Activated CD8-positive, alpha-beta T cell treated with anti-CD3 and anti-CD28 coated beads for 36 hours (primary cell): ENCODE data around the gene TFR2. TPM values are rescaled to one million over a fixed set of nuclear protein-coding genes. Genes with fewer than 3 reads are reported as not detected.
A peak's percentile ranks its signal among the peaks of the same experiment; 100 is the strongest.

Experiments used
- ATAC-seq: fragments of 200-7000 bp; cut with Tn5 transposase; one replicate; pipeline ENCODE4 v1.10.0; 2021; ENCODE audit warnings: mild to moderate bottlenecking, moderate library complexity
- CTCF ChIA-PET: fragments of 350-600 bp; sonication (Branson Sonifier 250); formaldehyde crosslinking; loops from one replicate; lab custom pipeline; 2021; ENCODE audit warnings: antibody characterized with exemption; lab: Charles Lee
- POLR2A ChIA-PET: fragments of 350-600 bp; sonication (Branson Sonifier 250); formaldehyde crosslinking; loops from one replicate; lab custom pipeline; 2021; ENCODE audit warnings: antibody characterized with exemption; lab: Charles Lee
- DNase-seq: peaks from one replicate; pipeline ENCODE4 v3.0.0-alpha.2; 2020
- H3K27ac Mint-ChIP-seq: one replicate; pipeline ENCODE4 v1.8.0; 2021; ENCODE audit warnings: mild to moderate bottlenecking, mixed read lengths
- H3K27me3 Mint-ChIP-seq: one replicate; pipeline ENCODE4 v1.8.0; 2021; ENCODE audit warnings: mixed read lengths
- H3K36me3 Mint-ChIP-seq: one replicate; pipeline ENCODE4 v1.8.0; 2021; ENCODE audit warnings: low read depth, mixed read lengths
- H3K4me1 Mint-ChIP-seq: one replicate; pipeline ENCODE4 v1.8.0; 2021; ENCODE audit warnings: low read depth, mixed read lengths
- H3K4me3 Mint-ChIP-seq: one replicate; pipeline ENCODE4 v1.8.0; 2021; ENCODE audit warnings: mild to moderate bottlenecking, moderate library complexity, mixed read lengths
- H3K9me3 Mint-ChIP-seq: one replicate; pipeline ENCODE4 v1.8.0; 2021; ENCODE audit warnings: mixed read lengths
- CTCF ChIP-seq: fragments of 200-600 bp; IDR thresholded peaks from one replicate; pipeline ENCODE4 v1.8.0; 2022; ENCODE audit warnings: antibody characterized with exemption, mild to moderate bottlenecking
- intact Hi-C: fragments of 100-400 bp; cut with micrococcal nuclease; formaldehyde crosslinking; loops from one replicate; pipeline ENCODE4 v1.10.0; 2022
- total RNA-seq, 2 experiments: library from RNA; stranded (reverse); gene quantifications; one replicate each; pipeline ENCODE4 v1.2.3, GENCODE V29; 2021

Gene TFR2
- total RNA-seq, result 10 to 100 TPM; 11.3 to 11.9 TPM

- intact Hi-C loops, result no loop called here
- Mint-ChIP-seq H3K27ac (no peak within 1 kb of the TSS), H3K9me3 (no peaks in the 10 kb centered on the region), H3K4me3 (no peak within 1 kb of the TSS), H3K36me3 (no peaks in the 10 kb centered on the region), H3K4me1 (no peaks in the 10 kb centered on the region), H3K27me3 (no peaks in the 10 kb centered on the region)
- POLR2A ChIA-PET, result interaction anchor here (0.9 kb wide), 1 partner anchor 9 kb away, joined by 3 read pairs; no protein-coding TSS in a partner anchor
- CTCF ChIA-PET, result no interaction called here
- no peak for TF ChIP-seq CTCF
- ATAC-seq (no peak), DNase-seq (no peak)
These were observed at the start of gene TFR2 for GRCh38 chr7:100641463-100641859. Gene TFR2, minus strand, starts transcription at chr7:100641552. Its CDS starts 43 bp downstream, at chr7:100641509.

GRCh38 chr7:100689230-100690135 is 48.1 kb upstream of the TFR2 start:
- H3K36me3 Mint-ChIP-seq, result peaks cover 17% of the 10 kb centered on the region
- no peak for TF ChIP-seq CTCF
- ATAC-seq (no peak), DNase-seq (no peak)
- no peaks in the 10 kb centered on the region for H3K9me3 Mint-ChIP-seq
- H3K4me3 Mint-ChIP-seq, result no peak overlapping the region
- intact Hi-C loops, result loop anchor here (10.0 kb wide), 1 partner anchor 215 kb away; the partner anchor contains the start of gene TSC22D4
- no peaks in the 10 kb centered on the region for H3K27me3 Mint-ChIP-seq
- ChIA-PET CTCF (interaction anchor here (1.2 to 10.1 kb wide), 8 partner anchors 10 to 162 kb away, joined by 3 to 162 read pairs (median 16); partner anchors contain the start of genes FBXO24, LRCH4, MOSPD3 and POP7), POLR2A (interaction anchor here (1.4 to 8.3 kb wide), 3 partner anchors 12 to 220 kb away, joined by 3 to 94 read pairs (median 7); no protein-coding TSS in a partner anchor)
- peak overlapping the region; percentile 13 for H3K27ac Mint-ChIP-seq
- peaks cover 41% of the 10 kb centered on the region for H3K4me1 Mint-ChIP-seq

- Mint-ChIP-seq H3K27ac (peak overlapping the region; percentile 53), H3K9me3 (no peaks in the 10 kb centered on the region), H3K4me3 (no peak overlapping the region), H3K27me3 (no peaks in the 10 kb centered on the region), H3K4me1 (peaks cover 41% of the 10 kb centered on the region), H3K36me3 (peaks cover 18% of the 10 kb centered on the region)
- intact Hi-C loops, result no loop called here
- CTCF ChIA-PET, result interaction anchor here (1.2 to 10.1 kb wide), 5 partner anchors 9 to 124 kb away, joined by 3 to 162 read pairs (median 4); partner anchors contain the start of gene POP7
- no peak for ATAC-seq
- no peak for DNase-seq
- POLR2A ChIA-PET, result interaction anchor here (1.4 to 8.3 kb wide), 2 partner anchors 11 to 219 kb away, joined by 3 to 94 read pairs; no protein-coding TSS in a partner anchor
- no peak for TF ChIP-seq CTCF
These were observed 47.0 kb upstream of the TFR2 start for GRCh38 chr7:100688326-100688860.

- H3K36me3 Mint-ChIP-seq, result peaks cover 14% of the 10 kb centered on the region
- ATAC-seq, result no peak
- ChIA-PET CTCF (interaction anchor here (10.1 kb wide), 1 partner anchor 17 kb away, joined by 162 read pairs; the partner anchor contains the start of gene POP7), POLR2A (interaction anchor here (8.3 kb wide), 1 partner anchor 10 kb away, joined by 94 read pairs; no protein-coding TSS in a partner anchor)
- peaks cover 42% of the 10 kb centered on the region for H3K4me1 Mint-ChIP-seq
- H3K4me3 Mint-ChIP-seq, result no peak overlapping the region
- H3K27me3 Mint-ChIP-seq, result no peaks in the 10 kb centered on the region
- TF ChIP-seq CTCF, result no peak
- intact Hi-C loops, result no loop called here
- DNase-seq, result peak; percentile 30
- H3K9me3 Mint-ChIP-seq, result no peaks in the 10 kb centered on the region
- H3K27ac Mint-ChIP-seq, result no peak overlapping the region
These were observed 46.5 kb upstream of the TFR2 start for GRCh38 chr7:100687751-100688300.
